ENCODE data around the gene MPG.

Gene MPG

DNA sequence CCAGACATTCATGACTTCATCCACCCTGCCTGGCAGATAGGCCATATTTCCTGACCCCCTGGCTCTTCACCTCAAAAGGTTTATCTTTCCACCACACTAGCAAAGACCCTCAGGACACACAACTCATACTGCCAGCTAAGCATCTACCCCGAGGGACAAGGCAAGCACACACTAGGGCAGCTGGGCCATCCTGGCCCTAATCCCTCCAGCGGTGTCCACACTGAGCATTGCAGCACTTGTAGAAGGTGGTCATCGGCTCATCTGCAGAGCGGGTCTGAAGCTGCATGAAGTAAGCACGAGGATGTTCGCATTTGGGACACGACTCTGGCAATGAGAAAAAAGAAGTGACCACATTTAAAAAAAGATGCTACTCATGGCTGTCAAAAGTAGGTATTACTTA, 30.8 kb upstream of the MPG start:
- Histone ChIP-seq H3K4me2 (ENCODE audit: insufficient read depth, low read length) (no peak overlapping the region; the same call in 1 of the 2 replicates), H2AFZ (ENCODE audit: low read depth, low read length) (no peak overlapping the region), H3K4me1 (ENCODE audit: insufficient read depth, low read length) (peaks cover 20% of the 10 kb centered on the region), H3K27me3 (ENCODE audit: insufficient read depth, low read length, poor library complexity) (no peaks in the 10 kb centered on the region), H3K9ac (ENCODE audit: low read depth, low read length) (no peak overlapping the region), H3K9me3 (ENCODE audit: insufficient read depth, low read length, severe bottlenecking) (no peaks in the 10 kb centered on the region), H3K36me3 (ENCODE audit: insufficient read depth, low read length) (peaks cover 81% of the 10 kb centered on the region), H4K20me1 (ENCODE audit: insufficient read depth, low read length) (peaks cover 37% of the 10 kb centered on the region; the same call in 1 of the 2 replicates), H3K4me3 (ENCODE audit: low read depth in 1 of 2, low read length in 2 of 2) (no peak overlapping the region), H3K27ac (ENCODE audit: low read length) (no peak overlapping the region), H3K79me2 (ENCODE audit: insufficient read depth, low read length) (peaks cover 38% of the 10 kb centered on the region)
- DNase-seq (no peak), ATAC-seq (ENCODE audit: insufficient read depth, low read depth) (no peak)
- TF ChIP-seq EZH2 (IDR thresholded peaks at IDR 0.05; ENCODE audit: borderline replicate concordance, low read depth, low read length, severe bottlenecking) = no peak
- TF ChIP-seq, protein P1, sequence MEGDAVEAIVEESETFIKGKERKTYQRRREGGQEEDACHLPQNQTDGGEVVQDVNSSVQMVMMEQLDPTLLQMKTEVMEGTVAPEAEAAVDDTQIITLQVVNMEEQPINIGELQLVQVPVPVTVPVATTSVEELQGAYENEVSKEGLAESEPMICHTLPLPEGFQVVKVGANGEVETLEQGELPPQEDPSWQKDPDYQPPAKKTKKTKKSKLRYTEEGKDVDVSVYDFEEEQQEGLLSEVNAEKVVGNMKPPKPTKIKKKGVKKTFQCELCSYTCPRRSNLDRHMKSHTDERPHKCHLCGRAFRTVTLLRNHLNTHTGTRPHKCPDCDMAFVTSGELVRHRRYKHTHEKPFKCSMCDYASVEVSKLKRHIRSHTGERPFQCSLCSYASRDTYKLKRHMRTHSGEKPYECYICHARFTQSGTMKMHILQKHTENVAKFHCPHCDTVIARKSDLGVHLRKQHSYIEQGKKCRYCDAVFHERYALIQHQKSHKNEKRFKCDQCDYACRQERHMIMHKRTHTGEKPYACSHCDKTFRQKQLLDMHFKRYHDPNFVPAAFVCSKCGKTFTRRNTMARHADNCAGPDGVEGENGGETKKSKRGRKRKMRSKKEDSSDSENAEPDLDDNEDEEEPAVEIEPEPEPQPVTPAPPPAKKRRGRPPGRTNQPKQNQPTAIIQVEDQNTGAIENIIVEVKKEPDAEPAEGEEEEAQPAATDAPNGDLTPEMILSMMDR (IDR thresholded peaks at IDR 0.05; ENCODE audit: borderline replicate concordance, extremely low read depth, low read length, poor library complexity, severe bottlenecking) = no peak

DNA sequence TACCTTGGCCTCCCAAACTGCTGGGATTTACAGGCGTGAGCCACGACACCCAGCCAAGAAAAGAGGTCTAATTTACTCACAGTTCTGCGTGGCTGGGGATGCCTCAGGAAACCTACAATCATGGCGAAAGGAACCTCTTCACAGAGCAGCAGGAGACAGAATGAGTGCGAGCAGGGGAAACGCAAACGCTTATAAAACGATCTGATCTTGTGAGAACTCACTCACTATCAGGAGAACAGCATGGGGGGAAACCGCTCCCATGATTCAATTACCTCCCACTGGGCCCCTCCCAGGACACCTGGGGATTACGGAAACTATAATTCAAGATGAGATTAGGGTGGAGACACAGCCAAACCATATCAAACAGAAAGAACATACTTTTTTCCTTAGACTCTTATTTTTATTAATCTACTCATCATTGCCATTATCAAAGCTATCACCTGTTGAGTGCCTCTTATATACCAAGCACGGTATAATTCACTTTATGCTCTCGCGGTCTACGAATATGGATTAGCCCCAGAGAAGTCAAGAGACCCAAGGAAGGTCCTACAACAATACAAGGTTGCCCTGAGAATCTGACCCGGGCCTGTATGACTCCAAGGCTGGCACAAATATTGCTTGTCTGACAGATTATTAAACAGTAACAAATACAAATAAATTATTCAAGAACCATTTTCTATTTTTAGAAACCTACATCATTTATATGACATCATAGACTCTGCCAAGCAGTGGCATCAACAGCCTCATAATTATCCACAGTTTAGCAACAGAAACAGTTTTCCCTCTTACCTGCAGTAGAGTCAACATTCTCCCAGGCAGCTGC, 27.0 kb upstream of the MPG start:
- Histone ChIP-seq H3K9me3 (ENCODE audit: insufficient read depth, low read length, severe bottlenecking) (no peaks in the 10 kb centered on the region), H3K79me2 (ENCODE audit: insufficient read depth, low read length) (peaks cover 66% of the 10 kb centered on the region), H3K4me1 (ENCODE audit: insufficient read depth, low read length) (peaks cover 45% of the 10 kb centered on the region), H3K27me3 (ENCODE audit: insufficient read depth, low read length, poor library complexity) (no peaks in the 10 kb centered on the region), H3K9ac (ENCODE audit: low read depth, low read length) (peak overlapping the region; percentile 12; the same call in 1 of the 2 replicates), H3K4me3 (ENCODE audit: low read depth in 1 of 2, low read length in 2 of 2) (peak overlapping the region in 1 of 2 experiments; percentile 35; a peak in 1 of 4 replicates), H2AFZ (ENCODE audit: low read depth, low read length) (no peak overlapping the region), H3K36me3 (ENCODE audit: insufficient read depth, low read length) (peaks cover 54% of the 10 kb centered on the region), H3K27ac (ENCODE audit: low read length) (no peak overlapping the region), H3K4me2 (ENCODE audit: insufficient read depth, low read length) (peak overlapping the region; percentile 83), H4K20me1 (ENCODE audit: insufficient read depth, low read length) (peaks cover 29% of the 10 kb centered on the region; the same call in 1 of the 2 replicates)
- TF ChIP-seq, protein P1 (IDR thresholded peaks at IDR 0.05; ENCODE audit: borderline replicate concordance, extremely low read depth, low read length, poor library complexity, severe bottlenecking) = no peak
- ATAC-seq (ENCODE audit: insufficient read depth, low read depth) = no peak
- no peak for DNase-seq

DNA sequence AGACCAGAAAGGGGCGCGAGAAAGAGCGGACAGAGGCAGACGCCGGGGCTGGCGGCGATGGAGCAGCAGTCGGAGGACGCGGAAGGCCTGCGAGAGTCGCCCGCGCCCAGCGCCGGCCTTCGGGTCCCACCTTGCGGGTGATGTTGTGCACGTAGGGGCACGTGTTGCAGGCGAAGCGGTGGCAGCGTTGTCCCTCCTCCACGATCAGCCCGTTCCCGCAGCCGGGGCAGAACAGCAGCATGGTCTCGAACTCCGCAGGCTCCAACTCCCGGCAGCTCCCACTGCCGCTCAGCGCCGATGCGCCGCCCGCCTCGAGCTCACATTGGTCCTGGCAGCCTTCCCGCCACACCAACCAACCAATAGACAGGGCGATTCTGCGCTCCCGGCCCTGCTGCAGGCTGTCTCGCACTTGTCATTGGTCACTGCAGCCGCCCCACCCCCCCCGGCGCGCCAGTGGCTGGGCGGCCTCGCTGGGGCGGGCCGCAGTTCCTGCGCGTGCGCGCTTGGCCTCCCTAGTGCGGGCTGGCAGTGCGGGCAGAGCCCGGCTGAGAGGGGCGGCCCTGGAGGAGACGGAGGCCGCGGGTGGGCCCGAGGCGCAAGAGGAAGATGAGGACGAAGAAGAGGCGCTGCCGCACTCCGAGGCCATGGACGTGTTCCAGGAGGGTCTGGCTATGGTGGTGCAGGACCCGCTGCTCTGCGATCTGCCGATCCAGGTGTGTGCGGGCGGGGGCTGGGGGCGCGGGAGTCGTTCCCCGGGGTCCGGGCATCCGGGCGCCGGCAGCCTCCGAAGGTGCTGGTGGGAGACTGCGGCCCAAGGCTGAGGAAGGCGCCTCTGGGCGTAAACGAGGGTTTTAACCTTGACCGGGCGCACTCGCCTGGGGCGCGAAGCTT, 24.4 kb upstream of the MPG start, which contains the start of the genes POLR3K and SNRNP25:
POLR3K (minus strand) TSS at position 263 of the 891 bp plus-strand sequence; CDS start at position 241, 22 bp downstream.
SNRNP25 (plus strand) TSS at position 483 of the 891 bp plus-strand sequence; CDS start at position 672, 189 bp downstream.
- H3K27me3 ChIP-seq (ENCODE audit: insufficient read depth, low read length, poor library complexity) = no peaks in the 10 kb centered on the region
- H4K20me1 ChIP-seq (ENCODE audit: insufficient read depth, low read length) = peaks cover 21% of the 10 kb centered on the region; the same call in 1 of the 2 replicates
- no peaks in the 10 kb centered on the region for H3K9me3 ChIP-seq (ENCODE audit: insufficient read depth, low read length, severe bottlenecking)
- H3K79me2 ChIP-seq (ENCODE audit: insufficient read depth, low read length) = peaks cover 59% of the 10 kb centered on the region
- H3K36me3 ChIP-seq (ENCODE audit: insufficient read depth, low read length) = peaks cover 60% of the 10 kb centered on the region
- no peak for TF ChIP-seq EZH2 (IDR thresholded peaks at IDR 0.05; ENCODE audit: borderline replicate concordance, low read depth, low read length, severe bottlenecking)
- TF ChIP-seq, protein P1 (IDR thresholded peaks at IDR 0.05; ENCODE audit: borderline replicate concordance, extremely low read depth, low read length, poor library complexity, severe bottlenecking) = no peak
- peak within 1 kb of the TSS; percentile 83 for H3K4me2 ChIP-seq (ENCODE audit: insufficient read depth, low read length)
- H3K9ac ChIP-seq (ENCODE audit: low read depth, low read length) = peak within 1 kb of the TSS; percentile 84
- ATAC-seq (ENCODE audit: insufficient read depth, low read depth) = peak; percentile 98
- H3K27ac ChIP-seq (ENCODE audit: low read length) = peak within 1 kb of the TSS; percentile 83
- DNase-seq = peak; percentile 99
- H3K4me3 ChIP-seq (ENCODE audit: low read depth in 1 of 2, low read length in 2 of 2) = peak within 1 kb of the TSS; percentile 62 to 84
- peak within 1 kb of the TSS; percentile 87 for H2AFZ ChIP-seq (ENCODE audit: low read depth, low read length)
- peaks cover 45% of the 10 kb centered on the region for H3K4me1 ChIP-seq (ENCODE audit: insufficient read depth, low read length)
